ENCODE results near the gene SLC39A12. TPM values are rescaled to one million over a fixed set of nuclear protein-coding genes. Genes with fewer than 3 reads are reported as not detected.

Gene SLC39A12
- total and polyA plus RNA-seq, 10 donors = 0.06 to 0.37 (median 0.11) TPM; not detected in 2

GRCh38 chr10:17914169-17915045 lies 37.3 kb upstream of the SLC39A12 start:
- Histone ChIP-seq H3K9me3 (no peaks in the 10 kb centered on the region), H3K36me3 (peaks cover 0 to 17% (median 0%) of the 10 kb centered on the region in 6 donors), H3K27ac (no peak overlapping the region), H3K4me3 (no peak overlapping the region), H3K4me1 (no peaks in the 10 kb centered on the region), H3K27me3 (replicated peaks in 1 of 7) (no peaks in the 10 kb centered on the region)
- 85 to 95% (median 88%) methylated on average over 5 of the region's 5 CpGs for WGBS, 5 donors
- intact Hi-C loops (cut with DNase I; ENCODE audit: low total_unique reads) = no loop called here
- DNase-seq = no peak
- no peak for TF ChIP-seq POLR2A (IDR thresholded peaks at IDR 0.05)
- no peak for TF ChIP-seq CTCF (IDR thresholded peaks at IDR 0.05 in 8 of 11, conservative IDR thresholded peaks at IDR 0.05 in 3 of 11)
- no peak for TF ChIP-seq POLR2AphosphoS5 (IDR thresholded peaks at IDR 0.05)

GRCh38 chr10:17915181-17915580 lies 36.5 kb upstream of the SLC39A12 start:
- intact Hi-C loops (cut with DNase I; ENCODE audit: low total_unique reads) = no loop called here
- H3K36me3 ChIP-seq = peaks cover 0 to 15% (median 0%) of the 10 kb centered on the region in 6 donors
- H3K4me1 ChIP-seq = no peaks in the 10 kb centered on the region
- no peak overlapping the region for H3K27ac ChIP-seq
- TF ChIP-seq POLR2AphosphoS5 (IDR thresholded peaks at IDR 0.05) (no peak), POLR2A (IDR thresholded peaks at IDR 0.05) (no peak), CTCF (IDR thresholded peaks at IDR 0.05 in 8 of 11, conservative IDR thresholded peaks at IDR 0.05 in 3 of 11) (no peak)
- H3K27me3 ChIP-seq (replicated peaks in 1 of 7) = no peaks in the 10 kb centered on the region
- 75 to 90% (median 82%) methylated on average over 4 of the region's 4 CpGs for WGBS, 5 donors
- H3K4me3 ChIP-seq = no peak overlapping the region
- H3K9me3 ChIP-seq = no peaks in the 10 kb centered on the region
- DNase-seq = no peak

- intact Hi-C loops (cut with DNase I; ENCODE audit: low total_unique reads) = no loop called here
- Histone ChIP-seq H3K9me3 (no peaks in the 10 kb centered on the region), H3K36me3 (no peaks in the 10 kb centered on the region), H3K4me3 (no peak overlapping the region), H3K4me1 (no peaks in the 10 kb centered on the region), H3K27me3 (replicated peaks in 1 of 7) (no peaks in the 10 kb centered on the region), H3K27ac (no peak overlapping the region)
- no peak for TF ChIP-seq CTCF (IDR thresholded peaks at IDR 0.05 in 8 of 11, conservative IDR thresholded peaks at IDR 0.05 in 3 of 11)
- no peak for TF ChIP-seq POLR2A (IDR thresholded peaks at IDR 0.05)
- TF ChIP-seq POLR2AphosphoS5 (IDR thresholded peaks at IDR 0.05) = no peak
- no peak for DNase-seq
- 65 to 85% (median 73%) methylated on average over 12 of the region's 12 CpGs for WGBS, 5 donors
Measured at GRCh38 chr10:17918187-17918903, 33.4 kb upstream of the SLC39A12 start.

- no peaks in the 10 kb centered on the region for H3K4me1 ChIP-seq
- DNase-seq = no peak
- H3K36me3 ChIP-seq = no peaks in the 10 kb centered on the region
- H3K9me3 ChIP-seq = no peaks in the 10 kb centered on the region
- H3K4me3 ChIP-seq = no peak overlapping the region
- no peak for TF ChIP-seq POLR2AphosphoS5 (IDR thresholded peaks at IDR 0.05)
- TF ChIP-seq POLR2A (IDR thresholded peaks at IDR 0.05) = no peak
- no peak for TF ChIP-seq CTCF (IDR thresholded peaks at IDR 0.05 in 8 of 11, conservative IDR thresholded peaks at IDR 0.05 in 3 of 11)
- no peak overlapping the region for H3K27ac ChIP-seq
- 78 to 88% (median 85%) methylated on average over 3 of the region's 3 CpGs for WGBS, 5 donors
- intact Hi-C loops (cut with DNase I; ENCODE audit: low total_unique reads) = no loop called here
- H3K27me3 ChIP-seq (replicated peaks in 1 of 7) = no peaks in the 10 kb centered on the region
Measured at GRCh38 chr10:17921378-17921777, 30.3 kb upstream of the SLC39A12 start.

All from spleen (tissue), 11 donors.